ENCODE measurements around the gene IL27RA. TPM values are rescaled to one million over a fixed set of nuclear protein-coding genes. Genes with fewer than 3 reads are reported as not detected.
A peak's percentile ranks its signal among the peaks of the same experiment; 100 is the strongest.

IL27RA gene
- total RNA-seq, 2 donors from 2014 or later = 1.3 to 3.6 TPM

GRCh38 chr19:14089662-14090508 lies 58.3 kb downstream of the IL27RA start:
- DNase-seq = peak; percentile 49 to 63 (median 55)
- intact Hi-C loops (cut with DNase I) = loop anchor here (10.0 kb wide), 1 partner anchor 45 kb away; the partner anchor contains the start of gene ASF1B
- H3K9me3 ChIP-seq = no peaks in the 10 kb centered on the region
- 0% methylated on average over 3 to 45 of the region's 142 CpGs for WGBS, 2 donors
- H3K36me3 ChIP-seq (replicated peaks in 1 of 2; ENCODE audit: insufficient read depth in 1 of 2, low read depth in 2 of 2) = no peaks in the 10 kb centered on the region
- no peaks in the 10 kb centered on the region for H3K27me3 ChIP-seq
- peaks cover 26% of the 10 kb centered on the region for H3K4me1 ChIP-seq
- peak overlapping the region; percentile 35 to 45 for H3K4me3 ChIP-seq
- TF ChIP-seq POLR2A (IDR thresholded peaks at IDR 0.05) = no peak
- TF ChIP-seq, protein P1, sequence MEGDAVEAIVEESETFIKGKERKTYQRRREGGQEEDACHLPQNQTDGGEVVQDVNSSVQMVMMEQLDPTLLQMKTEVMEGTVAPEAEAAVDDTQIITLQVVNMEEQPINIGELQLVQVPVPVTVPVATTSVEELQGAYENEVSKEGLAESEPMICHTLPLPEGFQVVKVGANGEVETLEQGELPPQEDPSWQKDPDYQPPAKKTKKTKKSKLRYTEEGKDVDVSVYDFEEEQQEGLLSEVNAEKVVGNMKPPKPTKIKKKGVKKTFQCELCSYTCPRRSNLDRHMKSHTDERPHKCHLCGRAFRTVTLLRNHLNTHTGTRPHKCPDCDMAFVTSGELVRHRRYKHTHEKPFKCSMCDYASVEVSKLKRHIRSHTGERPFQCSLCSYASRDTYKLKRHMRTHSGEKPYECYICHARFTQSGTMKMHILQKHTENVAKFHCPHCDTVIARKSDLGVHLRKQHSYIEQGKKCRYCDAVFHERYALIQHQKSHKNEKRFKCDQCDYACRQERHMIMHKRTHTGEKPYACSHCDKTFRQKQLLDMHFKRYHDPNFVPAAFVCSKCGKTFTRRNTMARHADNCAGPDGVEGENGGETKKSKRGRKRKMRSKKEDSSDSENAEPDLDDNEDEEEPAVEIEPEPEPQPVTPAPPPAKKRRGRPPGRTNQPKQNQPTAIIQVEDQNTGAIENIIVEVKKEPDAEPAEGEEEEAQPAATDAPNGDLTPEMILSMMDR (IDR thresholded peaks at IDR 0.05) = peak in 2 of 7 experiments; percentile 42 to 48
- ATAC-seq = peak; percentile 20
- peak overlapping the region; percentile 25 to 97 (median 69) for H3K27ac ChIP-seq

GRCh38 chr19:14090509-14091080 lies 59.0 kb downstream of the IL27RA start, which contains the start of gene SAMD1:
SAMD1 (minus strand) TSS chr19:14090751.
- peaks cover 23% of the 10 kb centered on the region for H3K4me1 ChIP-seq
- no peaks in the 10 kb centered on the region for H3K9me3 ChIP-seq
- intact Hi-C loops (cut with DNase I) = no loop called here
- H3K36me3 ChIP-seq (replicated peaks in 1 of 2; ENCODE audit: insufficient read depth in 1 of 2, low read depth in 2 of 2) = no peaks in the 10 kb centered on the region
- ATAC-seq = peak; percentile 81
- TF ChIP-seq POLR2A (IDR thresholded peaks at IDR 0.05) = no peak
- TF ChIP-seq, protein P1 (IDR thresholded peaks at IDR 0.05) = peak in 1 of 7 experiments; percentile 10
- H3K27me3 ChIP-seq = no peaks in the 10 kb centered on the region
- DNase-seq = peak; percentile 91 to 94 (median 93)
- H3K27ac ChIP-seq = peak within 1 kb of the TSS; percentile 65 to 97 (median 85)
- H3K4me3 ChIP-seq = peak within 1 kb of the TSS; percentile 35 to 75
- 1% methylated on average over 15 to 29 of the region's 65 CpGs for WGBS, 2 donors

DNA sequence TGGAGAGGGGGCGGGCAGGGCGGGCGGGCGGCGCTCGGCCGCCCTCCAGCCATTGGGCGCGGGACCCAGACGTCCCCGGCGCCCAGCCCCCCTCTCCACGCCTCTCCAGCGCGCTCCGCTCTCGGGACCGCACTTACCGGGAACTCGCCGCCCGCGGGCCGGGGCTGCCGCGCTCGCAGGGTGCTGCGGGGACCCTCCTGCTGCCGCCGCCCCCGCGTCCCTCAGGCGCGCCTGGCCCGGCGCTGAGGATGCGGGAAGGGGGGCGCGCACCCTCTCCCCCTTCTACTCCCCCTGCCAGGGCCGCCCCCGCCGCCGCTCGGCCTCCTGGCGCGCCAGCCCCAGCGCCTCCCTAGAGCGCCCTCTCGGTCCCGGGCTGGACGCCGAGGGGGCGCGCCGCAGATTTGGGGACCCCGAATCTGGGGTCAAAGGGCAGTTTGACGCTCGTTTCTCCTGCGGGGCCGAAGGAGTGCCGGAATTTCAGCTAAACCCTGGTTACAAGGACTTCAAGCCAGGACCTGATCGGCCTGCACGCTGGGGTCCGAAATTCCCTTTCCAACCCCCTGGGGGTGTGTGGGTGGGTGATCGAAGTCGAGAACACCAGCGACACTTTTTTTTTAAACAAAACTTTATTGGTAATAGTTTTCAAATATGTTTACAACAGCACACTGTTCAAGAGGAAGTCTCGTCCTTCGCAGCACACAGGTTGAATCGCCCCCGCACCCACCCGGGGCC lies 59.7 kb downstream of the IL27RA start:
- H3K27me3 ChIP-seq = no peaks in the 10 kb centered on the region
- WGBS, 2 donors = 1% methylated on average over 22 to 65 of the region's 72 CpGs
- TF ChIP-seq, protein P1 (IDR thresholded peaks at IDR 0.05) = peak in 3 of 7 experiments; percentile 19 to 27 (median 21)
- peak; percentile 34 to 78 (median 64) for TF ChIP-seq POLR2A (IDR thresholded peaks at IDR 0.05)
- H3K36me3 ChIP-seq (replicated peaks in 1 of 2; ENCODE audit: insufficient read depth in 1 of 2, low read depth in 2 of 2) = no peaks in the 10 kb centered on the region
- intact Hi-C loops (cut with DNase I) = no loop called here
- peak; percentile 37 to 54 (median 44) for DNase-seq
- H3K4me3 ChIP-seq = peak overlapping the region; percentile 35 to 75
- peaks cover 21% of the 10 kb centered on the region for H3K4me1 ChIP-seq
- ATAC-seq = peak; percentile 82
- H3K27ac ChIP-seq = peak overlapping the region; percentile 65 to 97 (median 85)
- H3K9me3 ChIP-seq = no peaks in the 10 kb centered on the region

- Histone ChIP-seq H3K4me1 (peaks cover 21% of the 10 kb centered on the region), H3K4me3 (no peak overlapping the region), H3K9me3 (no peaks in the 10 kb centered on the region), H3K27me3 (no peaks in the 10 kb centered on the region), H3K27ac (peak overlapping the region in 3 of 4 donors; percentile 80 to 97 (median 90)), H3K36me3 (replicated peaks in 1 of 2; ENCODE audit: insufficient read depth in 1 of 2, low read depth in 2 of 2) (peaks cover 0 to 3% of the 10 kb centered on the region in 2 donors)
- TF ChIP-seq, protein P1 (IDR thresholded peaks at IDR 0.05) = no peak
- TF ChIP-seq POLR2A (IDR thresholded peaks at IDR 0.05) = no peak
- ATAC-seq (no peak), DNase-seq (peak in 1 of 4 donors; percentile 42)
- 20 to 30% methylated on average over 15 of the region's 15 CpGs for WGBS, 2 donors
- intact Hi-C loops (cut with DNase I) = no loop called here
Observed at GRCh38 chr19:14091813-14092462, 60.4 kb downstream of the IL27RA start.
